ENCODE measurements around the gene SYT2.
"Not testable (repeated sequence)": the region's sequence is repeated elsewhere in the genome, so short reads cannot be mapped to it uniquely, and the experiment has no call there.

The SYT2 gene

DNA sequence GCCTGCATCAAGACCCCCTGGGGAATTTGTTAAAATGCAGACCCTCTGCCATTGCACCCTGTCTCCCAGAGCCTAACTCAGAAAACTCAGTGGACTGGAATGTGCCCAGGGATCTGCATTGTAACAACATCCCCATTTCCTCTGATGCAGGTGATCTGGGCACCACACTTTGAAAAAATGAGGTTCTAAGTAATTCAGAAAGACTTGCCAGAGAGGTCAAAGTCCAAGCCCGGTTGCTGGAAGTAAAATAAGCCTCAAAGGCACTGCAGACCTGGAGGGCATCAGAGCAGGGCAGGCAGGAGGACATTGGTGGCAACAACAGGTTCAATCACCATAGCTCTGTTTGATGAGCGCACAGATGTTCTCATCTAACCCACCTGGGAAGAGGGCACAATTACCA is 90.7 kb downstream of the SYT2 start:
- DNase-seq: no peak

DNA sequence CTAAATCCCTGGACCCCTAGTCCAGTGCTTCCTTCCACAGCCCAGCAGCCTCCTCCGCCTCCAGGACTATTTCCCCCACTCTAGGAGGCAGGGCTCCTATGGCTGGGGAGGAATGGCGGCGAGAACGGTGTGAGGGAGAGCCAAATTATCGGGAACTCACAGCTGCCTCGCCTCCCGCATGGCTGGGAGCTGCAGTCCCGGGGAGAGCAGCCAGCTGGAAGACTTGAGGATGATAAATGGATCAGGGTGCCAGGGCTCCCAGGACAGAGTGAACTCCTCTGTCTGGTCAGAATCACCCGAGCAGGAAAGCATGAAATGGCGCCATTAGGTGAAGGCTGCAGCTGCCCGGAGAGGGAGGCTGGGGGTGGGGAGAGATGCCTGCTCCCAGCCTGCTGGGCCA is 91.2 kb downstream of the SYT2 start:
- not testable (repeated sequence) for DNase-seq

DNA sequence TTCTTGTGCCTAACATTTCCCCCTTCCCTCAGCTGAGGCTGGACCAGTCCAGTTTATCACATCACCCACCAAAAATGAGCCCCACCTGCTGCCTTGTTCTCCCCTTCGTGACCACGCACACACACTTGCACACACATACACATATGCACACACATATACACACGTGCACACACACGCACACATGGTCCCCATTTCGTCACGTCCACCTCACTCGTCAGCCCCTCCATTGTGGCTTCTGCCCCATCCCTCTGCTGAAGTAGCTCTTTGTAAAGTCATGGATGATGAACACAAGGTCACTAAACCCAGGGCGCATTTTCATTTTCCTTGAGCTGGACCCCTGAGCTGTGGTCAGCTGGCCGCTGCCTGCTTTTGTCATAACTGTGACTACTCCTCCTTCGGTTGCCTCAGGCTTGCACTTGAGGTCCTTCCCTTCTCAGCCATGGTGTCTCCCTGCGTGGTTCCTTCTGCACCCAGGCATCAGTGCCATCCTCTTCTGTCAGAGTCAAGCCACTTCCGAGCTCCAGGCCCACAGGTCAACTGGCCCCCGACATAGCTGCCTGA is 93.8 kb downstream of the SYT2 start:
- peak; percentile 14 to 53 for DNase-seq

DNA sequence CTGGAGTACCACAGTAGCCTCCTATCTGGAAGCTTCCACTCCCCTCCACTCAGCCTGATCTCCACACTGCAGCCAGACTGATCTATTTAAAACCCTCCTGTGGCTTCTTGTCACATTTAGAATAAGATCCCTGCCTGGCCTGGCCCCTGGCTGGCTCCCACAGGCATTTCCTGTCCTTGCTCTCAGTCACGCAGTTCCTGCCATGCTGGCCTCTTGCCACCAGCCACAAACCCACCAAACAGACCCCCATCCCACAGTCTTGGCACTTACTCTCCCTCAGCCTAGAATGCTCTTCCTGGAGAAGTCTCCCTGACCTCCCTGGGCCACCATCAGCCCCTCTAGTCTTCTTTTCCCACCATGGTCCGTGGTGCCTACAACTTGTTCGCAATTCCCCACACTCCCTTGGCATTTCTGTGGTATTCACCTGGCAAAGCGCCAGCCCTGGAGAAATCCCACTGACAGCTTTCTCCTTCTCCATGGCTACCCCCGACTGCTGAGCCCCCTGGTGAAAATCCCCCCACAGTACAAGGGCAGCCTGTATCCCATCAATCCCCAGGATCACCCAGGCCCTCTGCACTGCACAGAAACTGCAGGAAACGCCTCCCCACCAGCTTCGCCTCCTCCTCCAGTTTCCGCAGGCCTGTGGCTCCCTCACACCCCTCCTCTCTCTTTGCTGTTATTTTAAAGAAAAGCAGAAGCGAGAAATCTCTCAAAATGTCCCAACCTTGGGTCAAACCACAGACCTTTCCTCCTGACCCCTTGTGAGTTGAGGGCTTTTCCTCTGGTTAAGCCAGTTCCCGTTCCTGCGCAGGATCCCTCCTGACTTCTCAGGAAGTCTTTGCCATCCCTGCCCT is 94.5 kb downstream of the SYT2 start:
- peak; percentile 96 for DNase-seq

DNA sequence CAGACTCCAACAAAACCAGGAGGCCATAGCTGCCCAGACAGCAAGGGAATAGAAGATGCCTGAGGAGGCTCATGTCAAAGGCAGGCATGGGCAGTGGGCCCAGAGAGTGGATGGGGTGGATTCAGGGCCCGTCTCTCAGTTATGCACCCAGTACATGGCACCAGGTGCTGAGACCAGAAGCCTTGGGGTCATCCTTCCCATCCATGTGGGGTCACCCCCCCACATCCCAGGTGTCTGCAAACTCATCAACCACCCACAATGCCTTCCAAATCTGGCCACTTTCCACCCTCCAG is 95.1 kb downstream of the SYT2 start:
- not testable (repeated sequence) for DNase-seq

DNA sequence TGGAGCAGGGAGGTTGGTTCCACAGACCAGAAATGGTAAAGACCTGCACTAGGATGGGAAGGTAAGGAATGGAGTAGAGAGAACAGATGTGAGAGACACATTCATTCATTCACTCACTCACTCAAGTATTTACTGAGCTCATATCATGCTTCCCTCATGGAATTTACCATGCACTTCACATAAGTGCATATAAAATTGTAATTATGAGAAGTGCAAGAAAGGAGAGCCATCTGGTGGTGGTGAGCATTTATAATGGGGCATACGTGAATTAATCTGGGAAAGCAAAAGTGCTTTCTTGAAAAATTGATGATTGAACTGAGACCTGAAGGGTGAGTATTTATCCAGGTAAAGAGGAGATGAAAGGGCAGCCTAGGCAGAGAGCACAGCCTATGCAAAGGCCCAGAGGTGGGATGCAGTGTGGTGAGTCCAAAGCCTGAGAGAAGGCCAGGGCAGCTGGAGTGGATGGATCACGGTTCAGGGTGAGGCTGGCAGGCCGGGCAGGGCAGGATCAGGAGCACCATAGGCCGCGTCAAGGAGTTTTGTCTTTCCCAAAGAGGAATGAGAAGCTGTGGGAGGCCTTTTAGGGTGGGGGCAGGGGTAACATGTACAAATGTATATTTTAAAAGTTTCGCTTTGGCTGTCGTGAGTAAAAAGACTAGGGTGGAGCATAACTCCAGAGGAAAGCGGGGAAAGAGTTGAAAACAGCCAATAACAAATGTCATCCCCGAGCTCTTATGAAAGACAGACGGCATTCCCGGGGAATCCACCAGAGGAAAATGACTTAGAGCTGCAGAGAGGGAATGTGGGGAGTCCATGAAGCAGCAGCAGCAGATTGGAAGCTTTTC is 95.7 kb downstream of the SYT2 start:
- peak; percentile 24 to 42 for DNase-seq

DNA sequence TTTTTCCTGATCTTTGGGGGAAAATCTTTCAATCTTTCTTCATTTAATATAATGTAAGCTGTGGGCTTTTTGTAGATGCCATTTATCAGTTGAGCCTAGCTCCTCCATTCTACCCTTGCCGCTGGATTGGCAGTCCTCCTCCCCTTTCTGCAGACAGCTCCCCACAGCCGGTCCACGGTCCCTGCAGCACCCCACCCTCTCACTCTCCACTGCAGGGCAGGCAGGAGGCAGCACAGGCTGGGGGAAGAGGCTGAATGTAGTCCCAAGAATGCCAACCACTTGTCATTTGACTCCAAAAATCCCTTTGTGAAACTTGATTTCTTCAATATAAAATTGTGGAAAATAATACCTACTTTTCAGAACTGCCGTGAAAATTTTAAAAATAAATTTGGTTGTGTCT is 96.7 kb downstream of the SYT2 start:
- no peak for DNase-seq

DNA sequence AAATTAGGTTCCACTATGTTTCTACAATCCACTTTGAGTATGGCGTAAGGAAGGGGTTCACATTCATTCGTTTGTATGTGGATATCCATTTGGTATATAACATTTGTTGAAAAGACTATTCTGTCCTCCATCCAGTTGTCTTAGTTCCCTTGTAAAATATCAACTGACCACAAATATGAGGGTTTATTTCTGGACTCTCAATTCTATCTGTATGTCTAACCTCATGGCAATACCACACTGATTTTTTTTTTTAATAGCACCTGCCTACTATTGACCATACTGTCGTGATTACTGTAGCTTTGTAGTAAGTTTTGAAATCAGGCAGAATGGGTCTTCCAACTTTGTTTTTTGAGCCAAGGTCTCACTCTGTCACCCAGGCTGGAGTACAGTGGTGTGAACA is 98.2 kb downstream of the SYT2 start:
- not testable (repeated sequence) for DNase-seq

DNA sequence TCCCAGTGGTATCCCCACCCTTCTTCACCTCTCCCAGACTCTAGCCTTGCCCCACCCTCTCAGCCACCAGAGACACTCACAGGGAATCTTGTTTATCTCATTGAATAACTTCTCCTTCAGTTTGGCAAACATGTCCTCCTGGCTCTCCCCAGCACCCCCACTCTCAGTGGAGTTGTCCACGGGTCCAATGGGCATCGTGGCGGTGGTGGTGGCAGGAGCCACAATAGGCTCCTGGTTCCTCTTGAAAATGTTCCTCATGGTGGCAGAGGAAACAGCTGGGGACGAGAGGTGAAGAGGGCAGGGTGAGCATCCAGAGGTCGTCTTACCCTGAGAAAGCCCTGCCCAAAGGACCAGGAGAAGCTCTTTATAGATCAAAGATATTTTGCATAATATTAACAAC is 104.7 kb downstream of the SYT2 start:
- no peak for DNase-seq

DNA sequence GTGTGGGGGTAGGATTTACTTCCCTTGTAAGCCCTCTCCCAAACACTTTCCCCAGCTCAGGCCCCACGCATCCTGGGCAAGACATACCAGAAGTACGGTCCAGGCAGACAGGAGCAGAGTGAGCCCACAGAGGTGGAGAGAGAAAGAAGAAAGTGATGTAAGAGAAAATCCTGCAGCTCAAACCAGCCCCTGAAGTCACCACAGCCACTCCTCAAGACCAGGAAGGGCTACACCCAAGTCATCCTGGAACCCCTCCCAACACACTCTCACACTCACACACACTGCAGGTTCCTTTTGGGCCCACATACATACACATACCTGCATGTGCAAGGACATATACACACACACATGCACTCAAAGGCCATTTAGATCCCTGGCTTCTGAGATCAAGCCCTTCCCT is 106.8 kb downstream of the SYT2 start:
- DNase-seq: no peak

DNA sequence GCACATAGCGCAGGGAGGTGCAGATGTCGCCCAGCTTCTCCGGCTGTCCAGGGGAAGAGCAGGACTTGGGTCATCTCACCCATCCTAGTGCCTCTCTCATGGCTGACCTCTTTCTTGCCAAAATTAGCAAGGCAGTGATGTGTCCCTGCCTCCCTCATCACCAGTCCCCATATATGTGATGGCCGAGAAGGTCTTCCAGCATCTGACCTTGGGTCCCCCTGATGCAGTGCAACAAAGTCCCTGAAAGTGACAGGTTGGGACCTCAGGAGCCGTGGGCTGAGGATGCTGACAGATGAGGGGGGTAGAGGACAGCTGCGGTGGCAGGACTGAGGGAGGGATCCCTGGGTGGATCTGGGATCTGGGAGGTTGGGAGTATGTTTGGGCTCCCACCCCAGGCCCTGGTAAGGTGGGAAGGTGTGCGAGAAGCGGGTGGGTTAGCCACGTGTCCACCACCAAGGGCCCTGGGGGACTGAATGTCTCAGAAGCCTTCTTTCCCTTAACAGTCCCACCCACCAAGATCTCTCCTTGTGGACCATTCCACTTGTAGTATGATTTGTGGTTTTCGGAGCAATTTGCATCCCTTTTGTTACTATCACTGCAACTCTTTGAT is 109.7 kb downstream of the SYT2 start:
- no peak for DNase-seq

DNA sequence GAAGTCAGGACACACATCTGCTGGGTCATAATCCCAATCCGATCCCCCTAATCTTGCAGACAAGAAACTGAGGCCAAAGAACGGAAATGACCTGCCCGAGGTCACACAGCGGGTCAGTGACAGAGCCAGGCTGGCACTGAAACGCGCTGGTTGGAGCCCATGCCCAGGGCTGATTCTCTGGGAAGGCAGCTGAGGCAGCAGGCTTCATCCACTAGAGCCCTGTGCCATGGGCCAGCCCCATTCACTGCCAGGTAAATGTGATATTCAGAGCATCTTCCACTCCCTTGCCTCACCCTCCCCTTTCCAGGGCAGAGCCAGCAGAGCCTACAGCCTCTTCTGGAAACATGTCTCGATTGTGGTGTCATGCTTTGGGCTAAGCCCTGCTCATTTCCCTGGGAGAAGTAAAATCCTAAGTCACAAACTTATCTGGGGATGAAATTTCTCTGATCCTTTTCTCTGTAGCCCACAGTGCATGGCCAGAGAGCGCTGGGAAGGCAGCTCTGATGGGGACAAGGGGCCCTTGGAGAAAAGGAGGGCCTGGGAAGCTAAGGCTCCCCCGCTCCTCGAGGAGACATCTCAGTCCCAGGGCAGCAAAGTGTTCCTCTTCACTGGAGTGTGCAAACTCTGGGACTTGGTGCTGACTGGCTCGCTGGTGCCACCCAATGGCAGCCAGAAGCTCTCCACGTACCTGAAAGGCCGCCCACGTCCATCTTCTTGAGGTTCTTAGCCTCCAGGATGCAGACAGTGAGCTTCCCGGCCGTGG is 110.4 kb downstream of the SYT2 start:
- peak; percentile 46 to 69 for DNase-seq

DNA sequence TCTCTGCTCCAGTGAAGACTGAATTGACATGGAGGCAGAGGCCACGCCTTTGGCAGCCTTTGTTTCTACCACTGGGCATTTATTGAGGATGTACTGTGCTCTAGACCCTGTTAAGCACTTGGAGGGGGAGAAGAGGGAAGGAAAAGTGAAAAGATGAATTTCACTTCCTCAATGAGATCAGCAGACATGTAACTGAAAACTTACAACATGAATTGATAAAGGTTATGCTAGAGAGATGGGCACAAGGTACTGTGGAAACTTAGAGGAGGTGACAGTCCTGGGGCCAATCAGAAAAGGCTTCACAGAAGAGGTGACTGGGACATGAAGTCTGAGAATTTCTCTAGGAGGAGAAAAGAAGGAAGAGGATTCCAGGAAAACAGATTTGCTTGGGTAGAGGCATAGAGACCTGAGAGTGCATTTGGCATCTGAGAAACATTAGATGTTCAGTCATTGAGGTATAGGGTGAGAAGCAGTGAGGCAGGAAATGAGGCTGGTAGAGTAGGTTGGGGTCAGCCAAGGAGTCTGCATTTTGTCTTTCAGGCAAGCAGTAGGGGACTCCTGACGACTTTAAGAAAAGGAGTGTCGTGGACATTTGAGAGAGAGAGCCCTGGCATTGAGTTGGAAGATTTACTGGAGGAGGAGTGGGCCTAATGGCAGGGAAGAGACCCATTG is 113.0 kb downstream of the SYT2 start:
- DNase-seq: no peak

DNA sequence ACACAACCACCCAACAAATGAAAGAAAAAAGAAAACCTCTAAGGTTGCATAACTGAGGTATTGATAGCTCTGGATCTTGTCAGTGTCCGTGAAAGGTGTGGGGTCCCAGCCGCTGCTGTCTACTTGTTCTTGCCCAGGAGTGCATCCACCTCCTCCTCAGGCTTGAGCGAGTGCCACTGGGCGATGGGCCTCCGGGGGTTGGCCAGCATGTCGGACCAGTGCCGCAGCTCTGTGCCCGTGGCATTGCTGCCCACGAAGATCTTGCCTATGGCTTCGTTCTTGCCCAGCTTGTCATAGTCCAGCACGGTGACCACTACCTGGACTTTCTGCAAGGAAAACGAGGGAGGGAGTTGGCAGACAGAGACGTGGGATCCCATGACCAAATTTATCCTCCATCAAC is 113.6 kb downstream of the SYT2 start:
- DNase-seq: no peak

DNA sequence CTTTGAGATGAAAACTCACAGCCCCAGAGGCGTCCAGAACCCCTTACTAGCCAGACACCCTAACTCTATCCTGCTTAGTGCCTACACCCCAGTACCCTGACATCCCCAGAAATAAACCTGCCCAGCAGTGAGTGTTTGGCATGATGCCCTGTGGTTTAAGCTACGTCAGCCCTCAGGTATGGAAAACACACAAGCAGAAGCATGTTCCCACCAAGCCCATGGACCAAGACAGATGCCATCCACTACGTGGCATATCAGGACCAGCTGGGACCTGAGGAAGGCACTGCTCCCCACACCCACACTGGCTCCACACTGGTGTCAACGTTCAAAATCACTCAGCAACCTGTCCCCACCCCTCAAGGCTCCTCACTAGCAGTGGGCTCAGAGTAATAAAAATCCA is 116.4 kb downstream of the SYT2 start:
- no peak for DNase-seq

DNA sequence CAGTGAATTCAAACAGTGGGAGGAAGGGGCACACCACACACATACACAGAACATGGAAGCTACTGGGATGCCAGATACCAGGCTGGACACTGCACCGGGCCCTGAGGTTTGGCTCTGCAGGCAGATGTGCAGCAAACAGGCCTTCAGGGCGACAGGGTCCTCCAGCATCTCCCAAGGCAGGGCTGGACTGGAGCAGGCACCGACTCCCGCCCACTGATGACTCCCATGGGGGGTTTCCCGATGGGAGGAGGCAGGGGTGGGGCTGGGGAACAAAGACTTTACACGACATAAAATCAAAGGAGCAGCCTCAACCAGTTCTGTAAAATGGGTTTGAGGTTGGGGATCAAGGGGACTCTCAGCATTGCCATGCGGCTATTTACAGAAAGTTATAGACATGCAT is 118.1 kb downstream of the SYT2 start:
- DNase-seq: no peak

DNA sequence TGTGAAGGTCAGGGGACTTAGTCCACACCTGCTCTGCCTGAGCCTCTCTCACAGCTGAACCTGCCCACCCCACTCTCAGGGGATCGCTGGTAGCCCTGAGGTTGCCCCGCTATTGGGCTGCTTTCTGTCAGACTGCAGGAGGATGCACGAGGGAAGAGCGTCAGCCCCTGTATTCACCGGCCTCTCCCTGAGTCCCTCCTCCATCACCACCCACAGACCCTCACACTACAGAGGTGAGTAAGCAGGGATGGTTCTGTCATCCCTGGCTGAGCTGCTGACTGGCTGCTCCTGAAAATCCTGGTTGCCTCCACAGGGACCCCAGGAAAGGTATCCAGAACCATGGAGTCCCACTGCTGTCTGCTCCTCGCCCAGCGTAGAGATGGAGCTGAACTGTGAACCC is 118.7 kb downstream of the SYT2 start:
- no peak for DNase-seq

DNA sequence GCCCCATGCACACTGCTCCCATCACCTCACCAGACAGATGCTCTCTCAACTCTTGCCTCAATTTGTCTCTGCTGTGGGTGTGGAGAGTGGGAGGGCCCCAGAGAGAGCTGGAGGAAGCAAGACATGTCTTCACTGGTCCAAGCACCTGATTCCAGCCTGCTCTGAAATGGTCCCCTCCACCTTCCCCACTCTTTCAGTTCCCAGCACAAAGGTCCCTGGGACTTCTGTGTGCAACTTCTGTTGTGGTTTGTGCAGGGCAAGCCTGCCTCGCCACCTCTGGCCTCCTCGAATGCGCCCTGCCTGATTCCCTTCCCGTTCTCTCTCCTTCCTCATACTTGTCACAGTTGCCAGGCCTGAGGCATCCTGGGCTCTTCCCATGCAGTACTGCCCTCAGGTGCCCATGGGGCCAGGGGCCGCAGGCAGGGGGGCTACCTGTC is 119.3 kb downstream of the SYT2 start:
- DNase-seq: peak; percentile 8 to 58

DNA sequence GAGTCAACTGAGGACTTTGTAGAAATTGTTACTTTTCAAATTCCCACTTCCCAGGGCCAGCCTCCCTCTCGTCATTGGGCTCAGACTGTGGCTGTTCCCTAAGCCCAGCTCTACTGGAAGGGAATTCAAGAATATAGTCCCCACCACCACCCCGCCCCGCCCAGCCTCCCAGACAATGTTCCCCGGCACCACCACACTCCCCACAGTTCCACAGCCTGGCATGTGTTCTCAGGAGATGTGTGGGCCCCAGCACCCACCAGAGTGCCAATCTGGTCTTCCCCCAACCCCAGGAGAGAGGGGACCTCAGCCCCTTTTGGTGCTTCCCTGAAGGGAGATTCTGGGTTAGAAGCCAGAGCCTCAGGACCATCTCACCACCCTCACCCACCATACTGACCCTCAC is 120.1 kb downstream of the SYT2 start:
- DNase-seq: no peak

DNA sequence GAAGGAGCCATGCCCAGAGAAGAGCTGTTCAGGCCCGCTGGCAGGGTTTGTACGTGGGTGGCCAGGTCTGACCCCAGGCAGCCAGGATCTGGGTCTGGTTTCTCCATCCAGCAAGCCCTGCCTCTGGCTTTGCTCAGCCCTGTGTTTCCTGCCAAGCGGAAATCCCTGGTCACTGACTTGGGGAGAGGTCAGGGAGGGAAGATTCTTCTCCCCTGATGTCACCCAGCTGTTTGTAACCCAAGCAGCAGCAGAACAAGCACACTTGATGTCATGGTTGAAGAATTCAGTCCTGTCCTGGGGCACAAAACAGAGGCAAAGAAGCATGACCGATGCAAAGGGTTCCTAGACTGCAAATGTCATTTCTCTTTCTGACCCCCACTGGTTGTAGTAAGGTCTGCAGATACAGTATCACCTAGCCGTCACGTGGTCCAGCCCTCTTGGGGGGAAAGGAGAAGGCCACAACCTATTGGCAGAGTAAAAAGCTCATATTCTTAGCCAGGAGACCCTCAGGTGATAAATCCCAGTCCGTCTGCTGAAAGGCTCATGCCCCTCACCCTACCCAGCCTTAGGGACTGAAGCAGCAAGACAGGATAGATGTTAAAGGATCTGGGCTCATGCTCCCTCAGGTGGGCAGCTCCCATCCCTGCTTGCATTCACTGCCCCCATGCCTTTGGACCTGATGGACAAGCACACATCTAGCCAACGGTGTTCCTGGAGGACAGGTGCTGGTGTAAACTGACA is 120.9 kb downstream of the SYT2 start:
- DNase-seq: no peak

DNA sequence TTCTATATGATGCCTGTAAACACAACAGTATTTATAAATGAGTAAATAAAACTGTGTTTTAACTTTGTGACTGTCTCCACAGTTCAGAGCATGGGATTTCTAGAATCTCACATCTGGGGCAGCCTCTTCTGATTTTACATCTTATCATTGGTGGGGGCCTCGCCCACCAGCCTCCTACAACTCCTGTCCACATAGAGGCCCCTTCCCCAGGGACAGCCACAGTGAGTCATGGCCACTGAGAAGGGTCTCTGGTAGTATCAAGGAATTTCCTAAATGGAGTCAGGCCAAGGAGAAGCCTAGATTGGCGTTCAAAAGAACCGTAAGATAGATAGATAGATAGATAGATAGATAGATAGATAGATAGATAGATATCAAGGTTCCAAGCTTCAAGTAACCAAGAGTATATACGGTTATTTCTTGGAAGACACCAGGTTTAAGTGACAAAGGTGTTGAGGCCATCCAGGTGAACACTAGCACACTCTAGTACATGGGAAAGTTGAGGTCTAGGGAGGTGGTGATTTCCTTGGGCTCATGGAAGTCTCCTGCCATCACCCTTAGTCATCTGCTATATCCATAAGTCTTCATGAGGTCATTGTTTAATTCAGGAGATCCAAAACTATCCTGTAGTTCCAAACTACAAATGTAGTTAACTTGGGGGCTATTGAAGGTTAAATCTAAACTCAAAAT is 121.6 kb downstream of the SYT2 start:
- DNase-seq: no peak
